ENCODE results near the gene SLC35A3.

SLC35A3 gene

DNA sequence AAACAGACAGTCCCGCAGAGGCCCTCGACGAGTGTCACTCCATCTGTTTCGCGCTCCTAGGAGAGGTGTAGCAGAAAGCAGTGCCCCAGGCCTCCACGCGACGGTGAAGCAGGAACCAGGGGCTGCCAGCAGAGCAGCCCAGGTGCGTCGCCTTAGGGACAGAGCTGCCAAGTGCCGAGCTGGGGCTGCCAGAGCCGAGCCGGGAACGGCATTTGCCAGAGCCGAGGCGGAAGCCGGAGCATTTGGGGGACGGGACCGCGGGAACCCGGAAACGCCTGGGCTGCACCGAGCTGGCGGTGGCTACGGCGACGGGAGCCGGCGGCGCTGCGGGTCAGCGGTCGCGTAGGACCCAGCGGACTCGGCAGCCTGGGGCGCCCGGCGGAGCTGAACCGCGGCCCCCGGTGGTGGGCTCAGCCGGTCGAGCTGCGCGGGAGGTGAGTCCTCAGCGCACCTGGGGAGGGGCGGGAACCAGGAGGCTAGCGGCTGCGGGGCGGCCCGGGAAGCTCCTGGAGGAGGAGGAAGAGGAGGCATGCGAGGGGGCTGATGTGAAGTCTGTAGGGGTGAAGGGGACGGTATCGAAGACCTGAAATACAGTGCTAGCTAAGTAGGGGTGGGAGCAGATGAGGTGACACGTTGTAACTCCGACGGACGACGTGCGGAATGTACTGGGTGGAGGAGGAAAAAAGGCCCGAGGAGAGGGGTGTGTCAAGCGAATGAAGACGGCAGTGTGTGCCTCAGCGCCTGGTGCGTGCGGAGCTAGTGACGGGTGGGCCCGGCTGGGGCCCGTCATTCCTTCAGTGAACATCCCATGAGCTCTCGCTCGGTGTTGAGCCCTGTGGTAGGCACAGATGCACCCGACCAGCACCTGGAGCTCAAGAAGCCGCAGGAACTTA is at the start of gene SLC35A3:
Gene SLC35A3 (plus strand): TSS at position 268 of the 893 bp plus-strand sequence. CDS start 23,559 bp downstream, outside the sequence.
- TF ChIP-seq, protein P1, sequence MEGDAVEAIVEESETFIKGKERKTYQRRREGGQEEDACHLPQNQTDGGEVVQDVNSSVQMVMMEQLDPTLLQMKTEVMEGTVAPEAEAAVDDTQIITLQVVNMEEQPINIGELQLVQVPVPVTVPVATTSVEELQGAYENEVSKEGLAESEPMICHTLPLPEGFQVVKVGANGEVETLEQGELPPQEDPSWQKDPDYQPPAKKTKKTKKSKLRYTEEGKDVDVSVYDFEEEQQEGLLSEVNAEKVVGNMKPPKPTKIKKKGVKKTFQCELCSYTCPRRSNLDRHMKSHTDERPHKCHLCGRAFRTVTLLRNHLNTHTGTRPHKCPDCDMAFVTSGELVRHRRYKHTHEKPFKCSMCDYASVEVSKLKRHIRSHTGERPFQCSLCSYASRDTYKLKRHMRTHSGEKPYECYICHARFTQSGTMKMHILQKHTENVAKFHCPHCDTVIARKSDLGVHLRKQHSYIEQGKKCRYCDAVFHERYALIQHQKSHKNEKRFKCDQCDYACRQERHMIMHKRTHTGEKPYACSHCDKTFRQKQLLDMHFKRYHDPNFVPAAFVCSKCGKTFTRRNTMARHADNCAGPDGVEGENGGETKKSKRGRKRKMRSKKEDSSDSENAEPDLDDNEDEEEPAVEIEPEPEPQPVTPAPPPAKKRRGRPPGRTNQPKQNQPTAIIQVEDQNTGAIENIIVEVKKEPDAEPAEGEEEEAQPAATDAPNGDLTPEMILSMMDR (IDR thresholded peaks at IDR 0.05), result no peak
- H3K4me1 Mint-ChIP-seq, result peaks cover 27% of the 10 kb centered on the region

DNA sequence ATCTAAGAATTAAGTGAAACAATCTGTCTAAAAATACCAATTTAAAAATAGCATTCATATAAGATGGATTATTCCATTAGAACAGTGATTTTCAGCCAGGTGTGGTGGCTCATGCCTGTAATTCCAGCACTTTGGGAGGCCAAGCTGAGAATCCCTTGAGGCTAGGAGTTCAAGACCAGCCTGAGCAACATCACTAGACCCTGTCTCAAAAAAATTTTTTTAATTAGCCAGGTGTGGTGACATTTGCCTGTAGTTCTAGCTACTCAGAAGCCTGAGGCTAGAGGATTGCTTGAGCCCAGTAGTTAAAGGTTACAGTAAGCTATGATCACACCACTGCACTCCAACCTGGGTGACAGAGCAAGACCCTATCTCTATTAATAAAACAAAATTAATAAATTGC is 35.0 kb upstream of the SLC35A3 start:
- H3K4me1 Mint-ChIP-seq, result no peaks in the 10 kb centered on the region
- H3K9me3 Mint-ChIP-seq, result no peaks in the 10 kb centered on the region
- TF ChIP-seq, protein P1 (IDR thresholded peaks at IDR 0.05), result no peak
- no peak for DNase-seq
- no peaks in the 10 kb centered on the region for H3K36me3 Mint-ChIP-seq (ENCODE audit: low read depth)
- H3K27ac Mint-ChIP-seq, result no peak overlapping the region
- peaks cover 8% of the 10 kb centered on the region for H3K27me3 Mint-ChIP-seq (ENCODE audit: low read depth, poor library complexity)
- H3K4me3 Mint-ChIP-seq, result no peak overlapping the region

More for the DNA sequence above, at the start of gene SLC35A3:
- Mint-ChIP-seq H3K27me3 (ENCODE audit: low read depth, poor library complexity) (no peaks in the 10 kb centered on the region), H3K27ac (peak within 1 kb of the TSS; percentile 88), H3K36me3 (ENCODE audit: low read depth) (no peaks in the 10 kb centered on the region), H3K4me3 (peak within 1 kb of the TSS; percentile 99), H3K9me3 (no peaks in the 10 kb centered on the region)
- DNase-seq, result peak; percentile 83

DNA sequence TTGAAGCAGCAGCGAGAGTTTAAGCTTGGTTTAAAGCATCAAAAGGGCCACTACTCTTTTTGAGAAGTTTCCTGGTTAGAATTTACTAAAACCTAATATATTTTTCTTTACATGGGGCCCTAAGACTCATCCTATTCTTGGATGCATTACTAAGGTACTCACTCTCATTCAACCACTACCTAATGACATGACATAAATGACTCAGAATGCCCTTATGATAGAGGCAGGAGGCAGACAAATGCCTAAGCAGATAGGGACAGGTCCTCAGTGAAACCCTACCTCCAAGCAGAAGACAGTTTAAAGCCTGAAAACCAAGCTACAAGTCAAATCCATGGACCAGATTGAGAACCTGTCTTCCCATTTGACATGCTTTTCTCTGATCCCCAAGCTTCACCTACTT is 34.3 kb upstream of the SLC35A3 start:
- TF ChIP-seq, protein P1 (IDR thresholded peaks at IDR 0.05), result no peak

DNA sequence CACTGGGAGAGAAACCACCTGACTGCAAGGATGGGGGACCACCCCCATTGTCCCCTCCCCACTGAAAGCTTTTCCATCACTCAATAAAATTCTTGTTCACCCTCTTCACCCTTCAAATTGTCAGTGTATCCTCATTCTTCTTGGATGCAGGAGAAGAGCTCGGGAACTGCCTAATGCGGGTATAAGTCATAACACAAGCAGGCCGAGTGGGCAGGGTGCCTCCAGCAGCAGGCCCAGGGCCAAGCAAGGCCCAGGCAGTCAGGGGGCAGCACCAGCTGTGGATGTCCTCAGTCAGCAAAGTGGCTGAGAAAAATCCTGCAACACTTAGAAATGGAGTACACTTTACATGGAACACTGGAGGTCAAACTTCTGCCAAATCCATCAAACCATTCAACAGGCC is 33.7 kb upstream of the SLC35A3 start:
- no peak overlapping the region for H3K27ac Mint-ChIP-seq
- H3K27me3 Mint-ChIP-seq (ENCODE audit: low read depth, poor library complexity), result peaks cover 6% of the 10 kb centered on the region
- H3K9me3 Mint-ChIP-seq, result no peaks in the 10 kb centered on the region

More for the DNA sequence above, 34.3 kb upstream of the SLC35A3 start:
- H3K9me3 Mint-ChIP-seq, result no peaks in the 10 kb centered on the region
- H3K4me1 Mint-ChIP-seq, result no peaks in the 10 kb centered on the region
- H3K36me3 Mint-ChIP-seq (ENCODE audit: low read depth), result no peaks in the 10 kb centered on the region
- DNase-seq, result no peak
- H3K27me3 Mint-ChIP-seq (ENCODE audit: low read depth, poor library complexity), result peaks cover 6% of the 10 kb centered on the region
- no peak overlapping the region for H3K4me3 Mint-ChIP-seq
- H3K27ac Mint-ChIP-seq, result no peak overlapping the region

DNA sequence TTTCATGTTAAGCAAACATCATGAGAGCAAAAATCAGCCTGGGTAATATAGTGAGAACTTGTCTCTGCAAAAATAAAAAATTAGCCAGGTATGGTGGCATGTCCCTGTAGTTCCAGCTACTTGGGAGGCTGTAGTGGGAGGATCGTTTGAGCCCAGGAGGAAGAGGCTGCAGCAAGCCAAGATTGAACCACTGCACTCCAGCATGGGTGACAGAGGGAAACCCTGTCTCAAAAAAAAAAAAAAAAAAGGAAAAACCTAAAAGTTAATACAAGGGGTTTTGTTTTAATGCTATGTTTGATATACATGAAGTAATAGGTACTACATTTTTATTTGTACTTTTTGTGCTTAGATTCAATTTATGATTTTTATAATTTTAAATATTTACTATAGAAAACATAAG is 27.1 kb upstream of the SLC35A3 start:
- H3K27ac Mint-ChIP-seq, result no peak overlapping the region

More for the DNA sequence above, 33.7 kb upstream of the SLC35A3 start:
- H3K4me3 Mint-ChIP-seq, result no peak overlapping the region
- no peaks in the 10 kb centered on the region for H3K4me1 Mint-ChIP-seq
- no peak for DNase-seq
- H3K36me3 Mint-ChIP-seq (ENCODE audit: low read depth), result no peaks in the 10 kb centered on the region
- TF ChIP-seq, protein P1 (IDR thresholded peaks at IDR 0.05), result no peak

More for the DNA sequence above, 27.1 kb upstream of the SLC35A3 start:
- Mint-ChIP-seq H3K9me3 (no peaks in the 10 kb centered on the region), H3K36me3 (ENCODE audit: low read depth) (no peaks in the 10 kb centered on the region), H3K27me3 (ENCODE audit: low read depth, poor library complexity) (peaks cover 7% of the 10 kb centered on the region), H3K4me3 (no peak overlapping the region), H3K4me1 (peaks cover 13% of the 10 kb centered on the region)
- TF ChIP-seq, protein P1 (IDR thresholded peaks at IDR 0.05), result no peak
- no peak for DNase-seq
